ENCODE results near the gene FOXG1. TPM values are rescaled to one million over a fixed set of nuclear protein-coding genes. Genes with fewer than 3 reads are reported as not detected.

The FOXG1 gene
- total and polyA plus RNA-seq, 8 donors: not detected

DNA sequence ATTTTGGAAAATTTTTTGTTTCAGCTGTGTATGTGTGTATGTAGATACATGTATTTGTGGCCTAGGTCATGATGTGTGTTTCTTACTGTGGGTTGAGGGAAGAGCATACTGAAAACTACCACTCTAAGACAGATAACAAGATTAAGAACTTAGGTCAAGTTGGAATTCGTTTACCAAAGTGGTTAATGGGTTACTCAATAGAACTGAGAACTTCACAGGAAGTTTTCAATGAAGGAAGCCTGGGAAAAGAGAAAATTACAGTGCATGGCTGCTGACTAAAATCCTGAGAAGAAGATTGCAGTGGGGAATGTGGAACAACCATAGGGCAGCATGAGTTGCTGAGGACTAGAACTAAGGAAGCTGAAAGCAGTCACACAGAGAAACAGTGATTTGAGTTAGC is 21.4 kb upstream of the FOXG1 start:
- DNase-seq: no peak
- Histone ChIP-seq H3K9me3 (peaks cover 0 to 2% (median 0%) of the 10 kb centered on the region in 4 donors), H3K36me3 (no peaks in the 10 kb centered on the region), H3K4me1 (no peaks in the 10 kb centered on the region), H3K27ac (no peak overlapping the region), H3K4me3 (no peak overlapping the region), H3K27me3 (peaks cover 0 to 7% (median 2%) of the 10 kb centered on the region in 4 donors)
- no peak for ATAC-seq
- intact Hi-C loops (cut with DNase I): no loop called here
- 3 to 10% methylated on average over 1 of the region's 1 CpG for WGBS, 2 donors
- no peak for FAIRE-seq
- TF ChIP-seq CTCF (IDR thresholded peaks at IDR 0.05): no peak

- Histone ChIP-seq H3K27me3 (peaks cover 0 to 3% (median 0%) of the 10 kb centered on the region in 4 donors), H3K9me3 (peaks cover 0 to 2% (median 0%) of the 10 kb centered on the region in 4 donors), H3K36me3 (no peaks in the 10 kb centered on the region), H3K4me3 (no peak overlapping the region), H3K27ac (no peak overlapping the region), H3K4me1 (no peaks in the 10 kb centered on the region)
- DNase-seq (no peak), ATAC-seq (no peak), FAIRE-seq (no peak)
- TF ChIP-seq CTCF (IDR thresholded peaks at IDR 0.05): no peak
- intact Hi-C loops (cut with DNase I): no loop called here
- 51 to 65% methylated on average over 1 of the region's 1 CpG for WGBS, 2 donors
Measured at GRCh38 chr14:28746247-28746646, 20.3 kb upstream of the FOXG1 start.

- intact Hi-C loops (cut with DNase I): loop anchor here in 2 of 3 donors (10.0 kb wide), 3 partner anchors 473 to 1463 kb away; no protein-coding TSS in a partner anchor
- ATAC-seq (peak in 3 of 4 donors; percentile 63 to 89 (median 84)), FAIRE-seq (no peak), DNase-seq (peak in 1 of 6 donors; percentile 31)
- Histone ChIP-seq H3K9me3 (no peaks in the 10 kb centered on the region), H3K27me3 (peaks cover 0 to 13% (median 2%) of the 10 kb centered on the region in 4 donors), H3K4me1 (no peaks in the 10 kb centered on the region), H3K27ac (no peak overlapping the region), H3K36me3 (no peaks in the 10 kb centered on the region), H3K4me3 (no peak overlapping the region)
- 20 to 22% methylated on average over 5 of the region's 5 CpGs for WGBS, 2 donors
- peak; percentile 11 to 56 (median 42) for TF ChIP-seq CTCF (IDR thresholded peaks at IDR 0.05)
Measured at GRCh38 chr14:28751467-28752058, 15.0 kb upstream of the FOXG1 start.

GRCh38 chr14:28754209-28754985 is 12.2 kb upstream of the FOXG1 start:
- intact Hi-C loops (cut with DNase I): loop anchor here in 2 of 3 donors (10.0 kb wide), 3 partner anchors 470 to 1460 kb away; no protein-coding TSS in a partner anchor
- Histone ChIP-seq H3K27ac (no peak overlapping the region), H3K36me3 (no peaks in the 10 kb centered on the region), H3K4me1 (peaks cover 0 to 4% (median 0%) of the 10 kb centered on the region in 3 donors), H3K4me3 (no peak overlapping the region), H3K9me3 (no peaks in the 10 kb centered on the region), H3K27me3 (peaks cover 4 to 40% (median 5%) of the 10 kb centered on the region in 4 donors)
- DNase-seq: peak in 1 of 6 donors; percentile 33
- peak; percentile 39 for FAIRE-seq
- 7 to 9% methylated on average over 9 of the region's 9 CpGs for WGBS, 2 donors
- ATAC-seq: peak in 3 of 4 donors; percentile 75 to 80 (median 78)
- TF ChIP-seq CTCF (IDR thresholded peaks at IDR 0.05): peak; percentile 26 to 51 (median 45)
